ENCODE results near the gene MSH2.

The MSH2 gene

GRCh38 chr2:47519147-47519537, 116.2 kb downstream of the MSH2 start:
- no peak for TF ChIP-seq GATA1 (IDR thresholded peaks at IDR 0.05; ENCODE audit: low read depth, low read length)
- no peak for TF ChIP-seq POLR2A (IDR thresholded peaks at IDR 0.05; ENCODE audit: low read length)

GRCh38 chr2:47519604-47520301, 116.8 kb downstream of the MSH2 start:
- no peak for TF ChIP-seq POLR2A (IDR thresholded peaks at IDR 0.05; ENCODE audit: low read length)
- no peak for TF ChIP-seq GATA1 (IDR thresholded peaks at IDR 0.05; ENCODE audit: low read depth, low read length)
- DNase-seq, result no peak

More at GRCh38 chr2:47519147-47519537, 116.2 kb downstream of the MSH2 start:
- DNase-seq, result no peak

- TF ChIP-seq POLR2A (IDR thresholded peaks at IDR 0.05; ENCODE audit: low read length) (no peak), GATA1 (IDR thresholded peaks at IDR 0.05; ENCODE audit: low read depth, low read length) (no peak)
- peak in 1 of 2 experiments; percentile 25 for DNase-seq
These were observed 117.3 kb downstream of the MSH2 start for GRCh38 chr2:47520302-47520630.

- TF ChIP-seq GATA1 (IDR thresholded peaks at IDR 0.05; ENCODE audit: low read depth, low read length) (no peak), POLR2A (IDR thresholded peaks at IDR 0.05; ENCODE audit: low read length) (no peak)
- peak; percentile 79 to 80 for DNase-seq
These were observed 118.1 kb downstream of the MSH2 start for GRCh38 chr2:47520825-47521665.

GRCh38 chr2:47521666-47522285, 118.8 kb downstream of the MSH2 start:
- TF ChIP-seq GATA1 (IDR thresholded peaks at IDR 0.05; ENCODE audit: low read depth, low read length) (no peak), POLR2A (IDR thresholded peaks at IDR 0.05; ENCODE audit: low read length) (no peak)

GRCh38 chr2:47525167-47525566, 122.2 kb downstream of the MSH2 start:
- no peak for TF ChIP-seq GATA1 (IDR thresholded peaks at IDR 0.05; ENCODE audit: low read depth, low read length)
- no peak for TF ChIP-seq POLR2A (IDR thresholded peaks at IDR 0.05; ENCODE audit: low read length)
- DNase-seq, result no peak

More at GRCh38 chr2:47521666-47522285, 118.8 kb downstream of the MSH2 start:
- DNase-seq, result no peak

GRCh38 chr2:47528455-47528854, 125.5 kb downstream of the MSH2 start:
- TF ChIP-seq POLR2A (IDR thresholded peaks at IDR 0.05; ENCODE audit: low read length), result no peak
- no peak for DNase-seq

GRCh38 chr2:47528874-47529273, 125.9 kb downstream of the MSH2 start:
- TF ChIP-seq GATA1 (IDR thresholded peaks at IDR 0.05; ENCODE audit: low read depth, low read length) (no peak), POLR2A (IDR thresholded peaks at IDR 0.05; ENCODE audit: low read length) (no peak)
- no peak for DNase-seq

- no peak for DNase-seq
- TF ChIP-seq POLR2A (IDR thresholded peaks at IDR 0.05; ENCODE audit: low read length) (no peak), GATA1 (IDR thresholded peaks at IDR 0.05; ENCODE audit: low read depth, low read length) (no peak)
These were observed 127.3 kb downstream of the MSH2 start for GRCh38 chr2:47530105-47530760.

- TF ChIP-seq GATA1 (IDR thresholded peaks at IDR 0.05; ENCODE audit: low read depth, low read length) (no peak), POLR2A (IDR thresholded peaks at IDR 0.05; ENCODE audit: low read length) (no peak)
These were observed 128.6 kb downstream of the MSH2 start for GRCh38 chr2:47531378-47532042.

More at GRCh38 chr2:47531378-47532042, 128.6 kb downstream of the MSH2 start:
- peak; percentile 10 to 46 for DNase-seq

Measured in erythroblast (primary cell).